ENCODE data around the gene CTNND2.
"Not testable (repeated sequence)": the region's sequence is repeated elsewhere in the genome, so short reads cannot be mapped to it uniquely, and the experiment has no call there.

CTNND2 gene

DNA sequence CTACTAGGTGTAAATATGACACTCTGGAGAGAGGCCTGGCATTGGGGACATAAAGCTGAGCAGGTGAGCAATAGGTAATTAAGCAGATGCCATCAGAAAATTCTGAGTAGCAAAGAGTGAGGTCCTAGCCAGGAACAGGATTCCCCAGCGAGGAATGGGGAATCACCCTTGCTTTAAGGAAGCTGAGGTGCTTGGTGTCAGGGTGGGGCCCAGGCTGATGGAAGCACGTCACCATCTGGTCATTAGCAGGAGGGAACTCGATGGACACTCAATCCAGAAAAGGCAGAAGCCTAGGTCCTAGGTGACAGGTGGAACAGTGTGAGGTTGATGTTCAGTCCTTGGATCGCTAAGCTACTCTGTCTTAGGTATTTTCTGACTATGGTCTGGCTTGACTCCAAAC, 580.5 kb downstream of the CTNND2 start:
- ChIA-PET POLR2A (no interaction called here), CTCF (no interaction called here)
- DNase-seq (ENCODE audit: extremely low spot score), result no peak
- TF ChIP-seq FOXA1 (IDR thresholded peaks at IDR 0.05) (no peak), LEF1 (IDR thresholded peaks at IDR 0.05; ENCODE audit: borderline replicate concordance) (no peak), BHLHE40 (IDR thresholded peaks at IDR 0.05; ENCODE audit: borderline replicate concordance) (no peak), FOXM1 (IDR thresholded peaks at IDR 0.05; ENCODE audit: borderline replicate concordance) (no peak), CTBP1 (IDR thresholded peaks at IDR 0.05; ENCODE audit: borderline replicate concordance) (no peak), ARNT (IDR thresholded peaks at IDR 0.05) (no peak), SP1 (IDR thresholded peaks at IDR 0.05) (no peak), SUZ12 (IDR thresholded peaks at IDR 0.05) (no peak), FOXK2 (IDR thresholded peaks at IDR 0.05) (no peak), L3MBTL2 (conservative IDR thresholded peaks at IDR 0.05) (no peak), ELF4 (IDR thresholded peaks at IDR 0.05) (no peak), ZNF384 (IDR thresholded peaks at IDR 0.05) (no peak), NFRKB (IDR thresholded peaks at IDR 0.05) (no peak), HDGF (IDR thresholded peaks at IDR 0.05; ENCODE audit: borderline replicate concordance) (no peak), TARDBP (IDR thresholded peaks at IDR 0.05) (no peak)
- TF ChIP-seq, protein P1, sequence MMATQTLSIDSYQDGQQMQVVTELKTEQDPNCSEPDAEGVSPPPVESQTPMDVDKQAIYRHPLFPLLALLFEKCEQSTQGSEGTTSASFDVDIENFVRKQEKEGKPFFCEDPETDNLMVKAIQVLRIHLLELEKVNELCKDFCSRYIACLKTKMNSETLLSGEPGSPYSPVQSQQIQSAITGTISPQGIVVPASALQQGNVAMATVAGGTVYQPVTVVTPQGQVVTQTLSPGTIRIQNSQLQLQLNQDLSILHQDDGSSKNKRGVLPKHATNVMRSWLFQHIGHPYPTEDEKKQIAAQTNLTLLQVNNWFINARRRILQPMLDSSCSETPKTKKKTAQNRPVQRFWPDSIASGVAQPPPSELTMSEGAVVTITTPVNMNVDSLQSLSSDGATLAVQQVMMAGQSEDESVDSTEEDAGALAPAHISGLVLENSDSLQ (IDR thresholded peaks at IDR 0.05), result no peak

DNA sequence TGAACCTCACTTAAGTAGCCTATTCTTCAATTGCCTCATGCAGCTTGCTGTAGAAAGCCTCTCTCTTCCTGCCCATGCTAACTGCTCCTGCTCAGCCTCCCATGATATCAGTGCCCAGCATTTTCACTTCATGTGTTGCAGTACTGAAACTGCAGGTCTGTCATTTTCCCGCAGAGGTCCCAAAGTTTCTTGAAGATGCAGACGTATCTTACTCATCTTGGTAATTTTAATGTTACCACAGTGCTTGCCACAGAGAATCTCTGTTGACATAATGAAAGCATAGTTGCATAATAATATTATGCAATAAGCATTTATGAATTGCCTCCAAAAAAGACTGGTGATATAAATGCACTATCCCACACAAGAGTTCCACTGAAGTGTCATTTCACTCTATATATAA, 582.1 kb downstream of the CTNND2 start:
- CTCF ChIA-PET, result no interaction called here
- DNase-seq (ENCODE audit: extremely low spot score), result no peak
- TF ChIP-seq NFRKB (IDR thresholded peaks at IDR 0.05) (no peak), L3MBTL2 (conservative IDR thresholded peaks at IDR 0.05) (no peak), TARDBP (IDR thresholded peaks at IDR 0.05) (no peak)
- POLR2A ChIA-PET, result no interaction called here

GRCh38 chr5:11319836-11320580, 584.2 kb downstream of the CTNND2 start:
- ChIA-PET CTCF (no interaction called here), POLR2A (no interaction called here)
- TF ChIP-seq SP1 (IDR thresholded peaks at IDR 0.05) (no peak), HDGF (IDR thresholded peaks at IDR 0.05; ENCODE audit: borderline replicate concordance) (no peak)
- no peak for DNase-seq (ENCODE audit: extremely low spot score)

DNA sequence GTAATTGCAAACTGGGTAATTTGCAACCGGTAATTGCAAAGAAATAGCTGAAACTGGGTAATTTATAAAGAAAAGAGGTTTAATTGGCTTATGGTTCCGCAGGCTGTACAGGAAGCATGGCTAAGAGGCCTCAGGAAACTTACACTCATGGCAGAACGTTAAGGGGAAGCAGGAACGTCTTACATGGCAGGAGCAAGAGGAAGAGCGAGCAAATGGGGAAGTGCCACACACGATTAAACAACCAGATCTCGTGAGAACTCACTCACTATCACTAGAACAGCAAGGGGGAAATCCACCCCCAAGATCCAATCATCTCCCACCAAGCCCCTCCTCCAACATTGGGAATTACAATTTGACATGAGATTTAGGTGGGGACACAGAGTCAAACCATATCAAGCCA, 590.6 kb downstream of the CTNND2 start:
- DNase-seq (ENCODE audit: extremely low spot score); POLR2A ChIA-PET; CTCF ChIA-PET: not testable (repeated sequence)

DNA sequence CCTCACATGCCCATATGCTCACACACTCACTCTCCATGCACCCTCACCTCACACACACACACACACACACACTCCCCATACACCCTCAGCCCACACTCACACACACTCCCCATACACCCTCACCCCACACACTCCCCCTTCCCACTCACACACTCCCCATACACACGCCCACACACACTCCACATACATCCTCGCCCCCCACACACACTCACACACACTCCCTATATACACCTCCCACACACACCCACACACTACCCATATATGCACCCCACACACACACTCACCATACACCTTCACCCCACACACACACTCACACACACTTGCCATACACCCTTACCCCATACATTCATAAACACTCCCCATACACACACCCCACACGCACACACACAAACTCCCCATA, 592.5 kb downstream of the CTNND2 start:
- CTCF ChIA-PET, result no interaction called here
- TF ChIP-seq FOXM1 (IDR thresholded peaks at IDR 0.05; ENCODE audit: borderline replicate concordance), result no peak
- DNase-seq (ENCODE audit: extremely low spot score), result no peak
- POLR2A ChIA-PET, result no interaction called here

DNA sequence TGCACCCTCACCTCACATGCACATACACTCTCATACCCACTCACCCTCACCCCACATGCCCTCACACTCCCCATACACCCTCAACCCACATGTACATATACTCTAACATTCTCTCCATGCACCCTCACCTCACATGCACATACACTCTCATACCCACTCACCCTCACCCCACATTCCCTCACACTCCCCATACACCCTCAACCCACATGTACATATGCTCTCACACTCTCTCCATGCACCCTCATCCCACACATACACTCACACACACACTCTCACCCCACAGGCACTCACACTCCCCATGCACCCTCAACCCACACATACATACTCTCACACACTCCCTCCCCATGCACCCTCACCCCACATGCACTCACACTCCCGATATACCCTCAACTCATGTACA, 593.0 kb downstream of the CTNND2 start:
- no peak for DNase-seq (ENCODE audit: extremely low spot score)
- ChIA-PET POLR2A (no interaction called here), CTCF (no interaction called here)
- TF ChIP-seq SP1 (IDR thresholded peaks at IDR 0.05), result no peak
- no peak for TF ChIP-seq SUZ12 (IDR thresholded peaks at IDR 0.05)
- no peak for TF ChIP-seq LEF1 (IDR thresholded peaks at IDR 0.05; ENCODE audit: borderline replicate concordance)
- no peak for TF ChIP-seq ZNF384 (IDR thresholded peaks at IDR 0.05)
- TF ChIP-seq FOXM1 (IDR thresholded peaks at IDR 0.05; ENCODE audit: borderline replicate concordance), result no peak
- TF ChIP-seq, protein P1 (IDR thresholded peaks at IDR 0.05), result no peak
- no peak for TF ChIP-seq NFRKB (IDR thresholded peaks at IDR 0.05)
- no peak for TF ChIP-seq ELF4 (IDR thresholded peaks at IDR 0.05)

GRCh38 chr5:11310158-11310557, 594.1 kb downstream of the CTNND2 start:
- TF ChIP-seq CTBP1 (IDR thresholded peaks at IDR 0.05; ENCODE audit: borderline replicate concordance), result no peak
- no peak for TF ChIP-seq ELF4 (IDR thresholded peaks at IDR 0.05)
- TF ChIP-seq NFRKB (IDR thresholded peaks at IDR 0.05), result no peak
- no peak for TF ChIP-seq LEF1 (IDR thresholded peaks at IDR 0.05; ENCODE audit: borderline replicate concordance)
- no peak for TF ChIP-seq TARDBP (IDR thresholded peaks at IDR 0.05)
- TF ChIP-seq BHLHE40 (IDR thresholded peaks at IDR 0.05; ENCODE audit: borderline replicate concordance), result no peak
- TF ChIP-seq FOXK2 (IDR thresholded peaks at IDR 0.05), result no peak
- TF ChIP-seq ZNF384 (IDR thresholded peaks at IDR 0.05), result no peak
- no peak for TF ChIP-seq FOXA1 (IDR thresholded peaks at IDR 0.05)
- TF ChIP-seq ARNT (IDR thresholded peaks at IDR 0.05), result no peak
- TF ChIP-seq SP1 (IDR thresholded peaks at IDR 0.05), result no peak
- TF ChIP-seq FOXM1 (IDR thresholded peaks at IDR 0.05; ENCODE audit: borderline replicate concordance), result no peak
- DNase-seq (ENCODE audit: extremely low spot score), result no peak
- ChIA-PET POLR2A (no interaction called here), CTCF (no interaction called here)

- CTCF ChIA-PET, result no interaction called here
- TF ChIP-seq TARDBP (IDR thresholded peaks at IDR 0.05) (no peak), L3MBTL2 (conservative IDR thresholded peaks at IDR 0.05) (no peak), FOXA1 (IDR thresholded peaks at IDR 0.05) (no peak), SUZ12 (IDR thresholded peaks at IDR 0.05) (no peak), ZNF384 (IDR thresholded peaks at IDR 0.05) (no peak), ELF4 (IDR thresholded peaks at IDR 0.05) (no peak), LEF1 (IDR thresholded peaks at IDR 0.05; ENCODE audit: borderline replicate concordance) (no peak), NFRKB (IDR thresholded peaks at IDR 0.05) (no peak), FOXM1 (IDR thresholded peaks at IDR 0.05; ENCODE audit: borderline replicate concordance) (no peak), FOXK2 (IDR thresholded peaks at IDR 0.05) (no peak), HDGF (IDR thresholded peaks at IDR 0.05; ENCODE audit: borderline replicate concordance) (no peak), CTBP1 (IDR thresholded peaks at IDR 0.05; ENCODE audit: borderline replicate concordance) (no peak)
- TF ChIP-seq, protein P1 (IDR thresholded peaks at IDR 0.05), result no peak
- POLR2A ChIA-PET, result no interaction called here
- no peak for DNase-seq (ENCODE audit: extremely low spot score)
Observed at GRCh38 chr5:11306365-11306764, 597.9 kb downstream of the CTNND2 start.

All from HEK293T (cell line).